ENCODE data around the gene JCHAIN. TPM values are rescaled to one million over a fixed set of nuclear protein-coding genes. Genes with fewer than 3 reads are reported as not detected.
"Not testable (repeated sequence)": the region's sequence is repeated elsewhere in the genome, so short reads cannot be mapped to it uniquely, and the experiment has no call there.

Gene JCHAIN
- polyA plus RNA-seq, 2 of the 4 experiments (the other 2 are of a cell fraction), result 0.17 to 0.22 TPM

DNA sequence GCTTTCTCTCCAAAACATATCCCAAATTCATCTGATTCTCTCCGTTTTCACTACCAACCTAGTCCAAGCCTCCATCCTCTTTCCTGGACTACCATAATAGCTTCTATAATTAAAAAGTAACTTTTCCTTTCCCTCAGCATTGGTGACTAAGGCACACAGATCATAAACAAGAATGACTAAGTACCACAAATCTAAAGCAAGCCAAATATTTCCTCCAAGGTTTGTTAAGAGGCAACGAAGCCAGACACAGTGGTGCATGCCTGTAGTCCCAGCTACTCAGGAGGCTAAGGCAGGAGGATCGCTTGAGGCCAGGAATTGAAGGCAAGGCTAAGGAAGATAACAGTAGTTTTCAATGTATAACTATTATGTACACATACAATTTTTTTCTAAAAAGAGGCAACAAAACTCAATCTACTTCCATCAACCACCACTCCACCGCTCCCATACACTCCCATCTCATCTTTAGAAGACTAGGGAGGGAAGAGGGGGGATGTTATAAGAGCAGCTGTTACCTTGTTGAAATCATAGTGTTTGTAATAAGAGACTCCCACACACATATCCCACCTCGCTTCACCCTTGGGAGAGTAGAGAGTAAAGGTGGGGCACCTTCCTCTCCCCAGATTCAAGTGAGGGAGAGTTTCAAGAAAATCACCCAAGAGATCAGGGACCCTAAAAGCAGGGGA is 4.2 kb upstream of the JCHAIN start:
- TF ChIP-seq GATA3 (IDR thresholded peaks at IDR 0.05; ENCODE audit: borderline replicate concordance) (no peak), EHMT2 (IDR thresholded peaks at IDR 0.05; ENCODE audit: low read depth) (no peak), PHF8 (IDR thresholded peaks at IDR 0.05; ENCODE audit: borderline replicate concordance, low read depth) (no peak), ZC3H11A (IDR thresholded peaks at IDR 0.05) (no peak), FOSL2 (IDR thresholded peaks at IDR 0.05) (no peak), FOSL2 (CRISPR knock-in tag; IDR thresholded peaks at IDR 0.05) (peak; percentile 45), KDM5A (IDR thresholded peaks at IDR 0.05) (no peak)
- TF ChIP-seq, protein P1, sequence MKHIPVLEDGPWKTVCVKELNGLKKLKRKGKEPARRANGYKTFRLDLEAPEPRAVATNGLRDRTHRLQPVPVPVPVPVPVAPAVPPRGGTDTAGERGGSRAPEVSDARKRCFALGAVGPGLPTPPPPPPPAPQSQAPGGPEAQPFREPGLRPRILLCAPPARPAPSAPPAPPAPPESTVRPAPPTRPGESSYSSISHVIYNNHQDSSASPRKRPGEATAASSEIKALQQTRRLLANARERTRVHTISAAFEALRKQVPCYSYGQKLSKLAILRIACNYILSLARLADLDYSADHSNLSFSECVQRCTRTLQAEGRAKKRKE (CRISPR knock-in tag; IDR thresholded peaks at IDR 0.05; ENCODE audit: low read depth), result no peak
- TF ChIP-seq, protein P2, sequence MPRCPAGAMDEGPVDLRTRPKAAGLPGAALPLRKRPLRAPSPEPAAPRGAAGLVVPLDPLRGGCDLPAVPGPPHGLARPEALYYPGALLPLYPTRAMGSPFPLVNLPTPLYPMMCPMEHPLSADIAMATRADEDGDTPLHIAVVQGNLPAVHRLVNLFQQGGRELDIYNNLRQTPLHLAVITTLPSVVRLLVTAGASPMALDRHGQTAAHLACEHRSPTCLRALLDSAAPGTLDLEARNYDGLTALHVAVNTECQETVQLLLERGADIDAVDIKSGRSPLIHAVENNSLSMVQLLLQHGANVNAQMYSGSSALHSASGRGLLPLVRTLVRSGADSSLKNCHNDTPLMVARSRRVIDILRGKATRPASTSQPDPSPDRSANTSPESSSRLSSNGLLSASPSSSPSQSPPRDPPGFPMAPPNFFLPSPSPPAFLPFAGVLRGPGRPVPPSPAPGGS (IDR thresholded peaks at IDR 0.05), result 0 out of 3 replicates have a peak, but pooled peaks have one; percentile 10
- TF ChIP-seq, protein P3, sequence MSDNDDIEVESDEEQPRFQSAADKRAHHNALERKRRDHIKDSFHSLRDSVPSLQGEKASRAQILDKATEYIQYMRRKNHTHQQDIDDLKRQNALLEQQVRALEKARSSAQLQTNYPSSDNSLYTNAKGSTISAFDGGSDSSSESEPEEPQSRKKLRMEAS (IDR thresholded peaks at IDR 0.05), result no peak
- TF ChIP-seq, protein P4, sequence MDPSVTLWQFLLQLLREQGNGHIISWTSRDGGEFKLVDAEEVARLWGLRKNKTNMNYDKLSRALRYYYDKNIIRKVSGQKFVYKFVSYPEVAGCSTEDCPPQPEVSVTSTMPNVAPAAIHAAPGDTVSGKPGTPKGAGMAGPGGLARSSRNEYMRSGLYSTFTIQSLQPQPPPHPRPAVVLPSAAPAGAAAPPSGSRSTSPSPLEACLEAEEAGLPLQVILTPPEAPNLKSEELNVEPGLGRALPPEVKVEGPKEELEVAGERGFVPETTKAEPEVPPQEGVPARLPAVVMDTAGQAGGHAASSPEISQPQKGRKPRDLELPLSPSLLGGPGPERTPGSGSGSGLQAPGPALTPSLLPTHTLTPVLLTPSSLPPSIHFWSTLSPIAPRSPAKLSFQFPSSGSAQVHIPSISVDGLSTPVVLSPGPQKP (IDR thresholded peaks at IDR 0.05; ENCODE audit: low read depth, low read length), result no peak
- Histone ChIP-seq H3K9me3 (no peaks in the 10 kb centered on the region), H3K4me1 (peaks cover 39% of the 10 kb centered on the region), H3K4me2 (peak overlapping the region; percentile 69), H3K27ac (peak overlapping the region; percentile 75 to 81), H3K4me3 (no peak overlapping the region; the same call in 2 of the 3 replicates)
- 25% methylated on average over 5 of the region's 5 CpGs for WGBS (ENCODE audit: missing lambda C conversion rate)
- peak; percentile 74 to 82 for ATAC-seq
- POLR2A ChIA-PET, result no interaction called here
- FAIRE-seq, result no peak
- CTCF ChIA-PET, result no interaction called here
- DNase-seq (ENCODE audit: low read depth in 1 of 2, low spot score in 1 of 2), result peak in 1 of 2 experiments; percentile 34

DNA sequence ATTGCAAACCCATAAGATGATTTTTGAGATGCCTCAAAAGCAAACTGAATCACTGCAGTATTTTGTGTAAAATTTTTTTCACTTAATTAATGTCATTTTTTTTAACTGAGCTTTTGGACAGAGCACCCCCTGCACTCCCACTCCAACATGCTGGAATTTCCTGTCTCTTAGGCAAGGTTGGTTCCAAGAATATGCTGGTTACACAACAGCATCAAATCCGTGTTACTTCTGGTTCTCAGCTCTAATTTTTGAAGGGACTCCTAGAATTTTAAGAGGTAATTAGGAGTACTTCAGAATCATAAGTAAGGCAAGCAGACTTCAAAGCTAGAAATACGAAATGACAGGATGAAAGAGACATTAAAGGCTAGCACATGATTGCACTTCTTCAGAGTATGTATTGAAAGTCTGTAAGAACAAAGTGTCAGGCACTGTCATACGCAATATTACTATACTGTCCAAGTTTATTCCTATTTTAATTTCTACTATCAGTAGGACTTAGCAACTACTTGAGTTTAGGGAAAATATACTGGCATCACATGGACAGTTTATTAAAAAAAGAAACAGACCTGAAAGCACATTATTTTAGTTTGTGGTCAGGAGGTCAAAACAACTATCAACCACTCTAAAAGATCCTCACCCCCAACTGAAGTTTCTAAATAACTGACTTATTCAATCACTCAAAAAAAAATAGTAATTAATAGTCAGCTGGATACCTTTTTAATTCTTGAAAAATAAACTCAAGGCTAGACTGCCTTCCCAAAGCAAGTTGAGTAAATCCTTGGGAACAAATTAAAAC is 1.6 kb upstream of the JCHAIN start:
- ATAC-seq (no peak), FAIRE-seq (no peak), DNase-seq (ENCODE audit: low read depth in 1 of 2, low spot score in 1 of 2) (no peak)
- CTCF ChIA-PET, result interaction anchor here (0.7 to 2.0 kb wide), 3 partner anchors 16 to 254 kb away, joined by 3 to 7 read pairs (median 3); no protein-coding TSS in a partner anchor
- peaks cover 39% of the 10 kb centered on the region for H3K4me1 ChIP-seq
- no peak overlapping the region for H3K4me2 ChIP-seq
- H3K4me3 ChIP-seq, result no peak overlapping the region
- POLR2A ChIA-PET, result no interaction called here
- WGBS (ENCODE audit: missing lambda C conversion rate), result 68% methylated on average over 3 of the region's 3 CpGs
- H3K27ac ChIP-seq, result no peak overlapping the region
- H3K9me3 ChIP-seq, result no peaks in the 10 kb centered on the region
- TF ChIP-seq FOXS1 (CRISPR knock-in tag; IDR thresholded peaks at IDR 0.05), result no peak
- no peak for TF ChIP-seq CEBPB (IDR thresholded peaks at IDR 0.05)
- TF ChIP-seq, protein P5, sequence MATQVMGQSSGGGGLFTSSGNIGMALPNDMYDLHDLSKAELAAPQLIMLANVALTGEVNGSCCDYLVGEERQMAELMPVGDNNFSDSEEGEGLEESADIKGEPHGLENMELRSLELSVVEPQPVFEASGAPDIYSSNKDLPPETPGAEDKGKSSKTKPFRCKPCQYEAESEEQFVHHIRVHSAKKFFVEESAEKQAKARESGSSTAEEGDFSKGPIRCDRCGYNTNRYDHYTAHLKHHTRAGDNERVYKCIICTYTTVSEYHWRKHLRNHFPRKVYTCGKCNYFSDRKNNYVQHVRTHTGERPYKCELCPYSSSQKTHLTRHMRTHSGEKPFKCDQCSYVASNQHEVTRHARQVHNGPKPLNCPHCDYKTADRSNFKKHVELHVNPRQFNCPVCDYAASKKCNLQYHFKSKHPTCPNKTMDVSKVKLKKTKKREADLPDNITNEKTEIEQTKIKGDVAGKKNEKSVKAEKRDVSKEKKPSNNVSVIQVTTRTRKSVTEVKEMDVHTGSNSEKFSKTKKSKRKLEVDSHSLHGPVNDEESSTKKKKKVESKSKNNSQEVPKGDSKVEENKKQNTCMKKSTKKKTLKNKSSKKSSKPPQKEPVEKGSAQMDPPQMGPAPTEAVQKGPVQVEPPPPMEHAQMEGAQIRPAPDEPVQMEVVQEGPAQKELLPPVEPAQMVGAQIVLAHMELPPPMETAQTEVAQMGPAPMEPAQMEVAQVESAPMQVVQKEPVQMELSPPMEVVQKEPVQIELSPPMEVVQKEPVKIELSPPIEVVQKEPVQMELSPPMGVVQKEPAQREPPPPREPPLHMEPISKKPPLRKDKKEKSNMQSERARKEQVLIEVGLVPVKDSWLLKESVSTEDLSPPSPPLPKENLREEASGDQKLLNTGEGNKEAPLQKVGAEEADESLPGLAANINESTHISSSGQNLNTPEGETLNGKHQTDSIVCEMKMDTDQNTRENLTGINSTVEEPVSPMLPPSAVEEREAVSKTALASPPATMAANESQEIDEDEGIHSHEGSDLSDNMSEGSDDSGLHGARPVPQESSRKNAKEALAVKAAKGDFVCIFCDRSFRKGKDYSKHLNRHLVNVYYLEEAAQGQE (IDR thresholded peaks at IDR 0.05), result no peak

DNA sequence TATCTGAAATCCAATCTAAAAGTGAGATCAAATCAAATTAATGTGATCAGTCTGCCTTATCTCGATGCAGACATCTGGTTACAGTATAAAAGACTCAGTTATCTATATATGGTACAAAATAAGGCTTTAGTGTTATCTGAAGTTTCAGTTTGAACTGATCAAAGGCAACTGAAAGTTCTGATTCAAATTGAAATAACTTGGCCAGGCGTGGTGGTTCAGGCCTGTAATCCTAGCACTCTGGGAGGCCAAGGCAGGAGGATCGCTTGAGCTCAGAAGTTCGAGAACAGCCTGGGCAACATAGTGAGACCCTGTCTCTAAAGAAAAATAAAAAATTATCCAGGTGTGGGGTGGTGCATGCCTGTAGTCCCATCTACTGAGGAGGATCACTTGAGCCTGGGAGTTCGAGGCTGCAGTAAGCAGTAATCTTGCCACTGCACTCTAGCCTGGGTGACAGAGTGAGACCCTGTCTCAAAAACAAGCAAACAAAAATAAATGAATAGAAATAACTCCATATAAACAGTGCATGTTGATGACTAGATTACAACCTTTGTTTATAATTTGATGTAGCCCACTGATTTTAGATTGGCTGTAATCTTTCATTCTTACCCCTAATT is 4.9 kb downstream of the JCHAIN start:
- POLR2A ChIA-PET; H3K4me2 ChIP-seq; ATAC-seq; H3K4me3 ChIP-seq; H3K4me1 ChIP-seq; CTCF ChIA-PET; FAIRE-seq; H3K27ac ChIP-seq; DNase-seq (ENCODE audit: low read depth in 1 of 2, low spot score in 1 of 2); H3K9me3 ChIP-seq: not testable (repeated sequence)
- 74% methylated on average over 5 of the region's 5 CpGs for WGBS (ENCODE audit: missing lambda C conversion rate)

All from A549 (cell line).